ENCODE results near the gene SEMA6D.
A peak's percentile ranks its signal among the peaks of the same experiment; 100 is the strongest.

SEMA6D gene

GRCh38 chr15:47711655-47712054 lies 5.7 kb upstream of the SEMA6D start:
- no peak for DNase-seq
- peak; percentile 38 for TF ChIP-seq CTCF (IDR thresholded peaks at IDR 0.05; ENCODE audit: low read depth, low read length)
- Histone ChIP-seq H3K27me3 (ENCODE audit: insufficient read depth, low read depth, severe bottlenecking) (no peaks in the 10 kb centered on the region), H3K4me3 (ENCODE audit: low read depth, low read length) (no peak overlapping the region), H3K9me3 (ENCODE audit: severe bottlenecking) (no peaks in the 10 kb centered on the region), H3K27ac (no peak overlapping the region), H3K36me3 (no peaks in the 10 kb centered on the region)

GRCh38 chr15:47715402-47715801 lies 1.9 kb upstream of the SEMA6D start:
- Histone ChIP-seq H3K9me3 (ENCODE audit: severe bottlenecking) (no peaks in the 10 kb centered on the region), H3K36me3 (peaks cover 4% of the 10 kb centered on the region), H3K27me3 (ENCODE audit: insufficient read depth, low read depth, severe bottlenecking) (no peaks in the 10 kb centered on the region), H3K27ac (peak overlapping the region; percentile 97), H3K4me3 (ENCODE audit: low read depth, low read length) (no peak overlapping the region)
- TF ChIP-seq CTCF (IDR thresholded peaks at IDR 0.05; ENCODE audit: low read depth, low read length) = no peak
- DNase-seq = no peak

GRCh38 chr15:47715856-47716445 lies 1.4 kb upstream of the SEMA6D start:
- Histone ChIP-seq H3K27ac (peak overlapping the region; percentile 97), H3K36me3 (peaks cover 4% of the 10 kb centered on the region), H3K4me3 (ENCODE audit: low read depth, low read length) (peak overlapping the region; percentile 74), H3K27me3 (ENCODE audit: insufficient read depth, low read depth, severe bottlenecking) (no peaks in the 10 kb centered on the region), H3K9me3 (ENCODE audit: severe bottlenecking) (no peaks in the 10 kb centered on the region)
- TF ChIP-seq CTCF (IDR thresholded peaks at IDR 0.05; ENCODE audit: low read depth, low read length) = no peak
- no peak for DNase-seq

GRCh38 chr15:47716516-47716915 lies 789 bp upstream of the SEMA6D start:
- no peaks in the 10 kb centered on the region for H3K9me3 ChIP-seq (ENCODE audit: severe bottlenecking)
- H3K27me3 ChIP-seq (ENCODE audit: insufficient read depth, low read depth, severe bottlenecking) = no peaks in the 10 kb centered on the region
- peak overlapping the region; percentile 97 for H3K27ac ChIP-seq

GRCh38 chr15:47718497-47719437 lies 1.5 kb downstream of the SEMA6D start:
- TF ChIP-seq CTCF (IDR thresholded peaks at IDR 0.05; ENCODE audit: low read depth, low read length) = no peak
- no peaks in the 10 kb centered on the region for H3K9me3 ChIP-seq (ENCODE audit: severe bottlenecking)
- H3K27ac ChIP-seq = peak overlapping the region; percentile 97
- no peaks in the 10 kb centered on the region for H3K27me3 ChIP-seq (ENCODE audit: insufficient read depth, low read depth, severe bottlenecking)
- peaks cover 31% of the 10 kb centered on the region for H3K36me3 ChIP-seq
- DNase-seq = peak; percentile 37
- peak overlapping the region; percentile 74 for H3K4me3 ChIP-seq (ENCODE audit: low read depth, low read length)

More at GRCh38 chr15:47716516-47716915, 789 bp upstream of the SEMA6D start:
- H3K36me3 ChIP-seq = peaks cover 9% of the 10 kb centered on the region
- DNase-seq = no peak
- peak overlapping the region; percentile 74 for H3K4me3 ChIP-seq (ENCODE audit: low read depth, low read length)
- TF ChIP-seq CTCF (IDR thresholded peaks at IDR 0.05; ENCODE audit: low read depth, low read length) = no peak

All from WERI-Rb-1 (cell line).